GM18508 (cell line): ENCODE data around the gene OPA1.

ENCODE experiments used
- ATAC-seq: cut with Tn5 transposase; IDR thresholded peaks from one replicate; pipeline ENCODE4 v1.9.1; 2021; ENCODE audit warnings: moderate number of reproducible peaks; ENCODE audit not compliant: insufficient read depth, unreplicated experiment

OPA1 gene

GRCh38 chr3:193702967-193703366, 110.0 kb downstream of the OPA1 start:
- ATAC-seq = no peak

GRCh38 chr3:193704431-193704830, 111.4 kb downstream of the OPA1 start:
- no peak for ATAC-seq

GRCh38 chr3:193708270-193708669, 115.3 kb downstream of the OPA1 start:
- no peak for ATAC-seq

GRCh38 chr3:193710286-193711165, 117.5 kb downstream of the OPA1 start:
- ATAC-seq = no peak

- ATAC-seq = no peak
These were observed 118.1 kb downstream of the OPA1 start for GRCh38 chr3:193711166-193711485.

- ATAC-seq = no peak
These were observed 118.5 kb downstream of the OPA1 start for GRCh38 chr3:193711523-193711963.

- ATAC-seq = no peak
These were observed 119.1 kb downstream of the OPA1 start for GRCh38 chr3:193711964-193712598.

GRCh38 chr3:193712938-193713337, 119.9 kb downstream of the OPA1 start:
- no peak for ATAC-seq

GRCh38 chr3:193714523-193715137, 121.6 kb downstream of the OPA1 start:
- no peak for ATAC-seq

- ATAC-seq = no peak
These were observed 123.1 kb downstream of the OPA1 start for GRCh38 chr3:193716150-193716549.

GRCh38 chr3:193719735-193720134, 126.7 kb downstream of the OPA1 start:
- ATAC-seq = no peak

GRCh38 chr3:193720169-193720568, 127.2 kb downstream of the OPA1 start:
- ATAC-seq = no peak

GRCh38 chr3:193722566-193722965, 129.6 kb downstream of the OPA1 start:
- no peak for ATAC-seq

- no peak for ATAC-seq
These were observed 134.1 kb downstream of the OPA1 start for GRCh38 chr3:193727089-193727488.

- ATAC-seq = no peak
These were observed 135.6 kb downstream of the OPA1 start for GRCh38 chr3:193728429-193729087.

- no peak for ATAC-seq
These were observed 136.1 kb downstream of the OPA1 start for GRCh38 chr3:193729088-193729465.

GRCh38 chr3:193729601-193730000, 136.6 kb downstream of the OPA1 start:
- ATAC-seq = no peak

- no peak for ATAC-seq
These were observed 137.5 kb downstream of the OPA1 start for GRCh38 chr3:193730511-193730910.

GRCh38 chr3:193730976-193731375, 138.0 kb downstream of the OPA1 start:
- no peak for ATAC-seq

GRCh38 chr3:193731656-193732055, 138.6 kb downstream of the OPA1 start:
- no peak for ATAC-seq

GRCh38 chr3:193732391-193732790, 139.4 kb downstream of the OPA1 start:
- ATAC-seq = no peak
